DOHH2 (cell line): ENCODE measurements around the gene ABTB2.

ENCODE experiments used
- H3F3A ChIP-seq: fragments of 200-600 bp; sonication (generic), shearing (Covaris generic); 2 replicates; pipeline ENCODE4 v1.6.0; 2016; ENCODE audit warnings: antibody characterized with exemption, mild to moderate bottlenecking; ENCODE audit not compliant: control insufficient read depth, insufficient read depth
- H3K27ac ChIP-seq: fragments of 200-600 bp; sonication (generic); 2 replicates; pipeline ENCODE4 v1.5.1; 2014; ENCODE audit warnings: low read depth, mild to moderate bottlenecking, low read length, moderate library complexity
- H3K27me3 ChIP-seq: fragments of 200-600 bp; sonication (generic); 2 replicates; pipeline ENCODE4 v1.6.1; 2014; ENCODE audit warnings: mild to moderate bottlenecking, low read length, mixed read lengths; ENCODE audit not compliant: control insufficient read depth
- H3K36me3 ChIP-seq: fragments of 200-600 bp; sonication (generic); 2 replicates; pipeline ENCODE4 v1.6.1; 2014; ENCODE audit warnings: mild to moderate bottlenecking, low read length, moderate library complexity, mixed read lengths; ENCODE audit not compliant: control insufficient read depth
- H3K4me1 ChIP-seq: fragments of 200-600 bp; sonication (generic); 2 replicates; pipeline ENCODE4 v1.6.1; 2014; ENCODE audit warnings: mild to moderate bottlenecking, low read length, mixed read lengths; ENCODE audit not compliant: control insufficient read depth
- H3K4me2 ChIP-seq: fragments of 200-600 bp; sonication (generic); 2 replicates; pipeline ENCODE4 v1.6.0; 2014; ENCODE audit warnings: mild to moderate bottlenecking, low read length, moderate library complexity
- H3K4me3 ChIP-seq: fragments of 200-600 bp; sonication (generic); 2 replicates; pipeline ENCODE4 v1.5.1; 2014; ENCODE audit warnings: mild to moderate bottlenecking, low read length, mixed read lengths
- H3K79me2 ChIP-seq: fragments of 200-600 bp; sonication (generic); 2 replicates; pipeline ENCODE4 v1.6.1; 2014; ENCODE audit warnings: mild to moderate bottlenecking, low read length, mixed read lengths; ENCODE audit not compliant: control insufficient read depth
- H3K9me2 ChIP-seq: fragments of 200-600 bp; sonication (generic); replicated peaks from 2 replicates; pipeline ENCODE4 v1.6.1; 2014; ENCODE audit warnings: mild to moderate bottlenecking, low read length, mixed read lengths; ENCODE audit not compliant: control insufficient read depth
- H3K9me3 ChIP-seq: fragments of 200-600 bp; sonication (generic); 2 replicates; pipeline ENCODE4 v1.6.1; 2014; ENCODE audit warnings: antibody characterized with exemption, low read length, mixed read lengths; ENCODE audit not compliant: control insufficient read depth, insufficient read depth
- H4K20me1 ChIP-seq: fragments of 200-600 bp; sonication (generic); 2 replicates; pipeline ENCODE4 v1.6.0; 2014; ENCODE audit warnings: low read depth, mild to moderate bottlenecking, antibody characterized with exemption, low read length, moderate library complexity; ENCODE audit not compliant: control insufficient read depth, insufficient read depth
- EZH2phosphoT487 ChIP-seq: fragments of 200-600 bp; sonication (generic); IDR thresholded peaks from 2 replicates; pipeline ENCODE4 v1.6.1; 2017; ENCODE audit warnings: borderline replicate concordance, mild to moderate bottlenecking, antibody characterized with exemption, low read length, moderate library complexity, mixed read lengths
- TF ChIP-seq, protein P1 (sequence below): fragments of 200-600 bp; sonication (generic); IDR thresholded peaks from one replicate; pipeline ENCODE4 v1.5.1; 2014; ENCODE audit warnings: antibody characterized with exemption, mild to moderate bottlenecking, low read depth, low read length; ENCODE audit not compliant: poor library complexity, severe bottlenecking

The ABTB2 gene

DNA sequence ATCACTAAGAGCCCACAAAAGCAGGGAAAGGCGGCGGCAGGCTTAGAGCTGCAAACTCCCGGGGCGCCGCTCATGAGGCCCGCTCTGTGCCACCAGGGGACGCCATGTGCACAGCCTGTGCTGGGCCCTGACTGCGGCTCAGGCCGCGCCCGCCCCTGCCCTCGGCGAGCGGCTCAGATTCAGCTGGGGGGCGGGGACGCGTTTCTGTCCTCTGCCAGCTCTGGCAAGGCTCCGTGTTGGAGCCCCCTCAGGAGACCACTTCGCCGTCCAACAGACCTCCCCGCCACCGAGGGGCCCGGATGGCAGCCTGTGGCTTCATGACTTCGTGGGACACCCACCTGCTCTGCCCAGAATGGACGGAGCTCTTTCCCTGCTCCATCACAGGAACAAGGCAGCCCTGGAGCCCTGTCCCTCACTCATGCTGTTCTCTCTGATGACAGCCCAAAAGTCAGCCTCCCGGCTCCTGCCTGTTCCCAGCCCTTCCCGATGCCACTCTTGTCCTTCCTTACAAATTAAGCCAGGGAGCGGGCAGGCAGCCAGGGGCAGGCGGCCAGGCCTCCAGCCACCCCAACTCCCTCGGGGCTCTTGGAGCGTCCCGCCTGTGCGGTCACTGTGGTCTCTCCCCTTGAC is 183.3 kb downstream of the ABTB2 start:
- no peaks in the 10 kb centered on the region for H3K9me2 ChIP-seq
- peak overlapping the region; percentile 53 for H3K4me2 ChIP-seq
- no peak overlapping the region for H3K4me3 ChIP-seq
- no peak overlapping the region for H3K27ac ChIP-seq
- TF ChIP-seq EZH2phosphoT487: no peak
- TF ChIP-seq, protein P1, sequence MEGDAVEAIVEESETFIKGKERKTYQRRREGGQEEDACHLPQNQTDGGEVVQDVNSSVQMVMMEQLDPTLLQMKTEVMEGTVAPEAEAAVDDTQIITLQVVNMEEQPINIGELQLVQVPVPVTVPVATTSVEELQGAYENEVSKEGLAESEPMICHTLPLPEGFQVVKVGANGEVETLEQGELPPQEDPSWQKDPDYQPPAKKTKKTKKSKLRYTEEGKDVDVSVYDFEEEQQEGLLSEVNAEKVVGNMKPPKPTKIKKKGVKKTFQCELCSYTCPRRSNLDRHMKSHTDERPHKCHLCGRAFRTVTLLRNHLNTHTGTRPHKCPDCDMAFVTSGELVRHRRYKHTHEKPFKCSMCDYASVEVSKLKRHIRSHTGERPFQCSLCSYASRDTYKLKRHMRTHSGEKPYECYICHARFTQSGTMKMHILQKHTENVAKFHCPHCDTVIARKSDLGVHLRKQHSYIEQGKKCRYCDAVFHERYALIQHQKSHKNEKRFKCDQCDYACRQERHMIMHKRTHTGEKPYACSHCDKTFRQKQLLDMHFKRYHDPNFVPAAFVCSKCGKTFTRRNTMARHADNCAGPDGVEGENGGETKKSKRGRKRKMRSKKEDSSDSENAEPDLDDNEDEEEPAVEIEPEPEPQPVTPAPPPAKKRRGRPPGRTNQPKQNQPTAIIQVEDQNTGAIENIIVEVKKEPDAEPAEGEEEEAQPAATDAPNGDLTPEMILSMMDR: peak; percentile 74
- H3K36me3 ChIP-seq: no peaks in the 10 kb centered on the region
- H3F3A ChIP-seq: no peaks in the 10 kb centered on the region
- H3K4me1 ChIP-seq: peaks cover 12% of the 10 kb centered on the region; the same call in 1 of the 2 replicates
- H3K27me3 ChIP-seq: peaks cover 29% of the 10 kb centered on the region
- H3K9me3 ChIP-seq: no peaks in the 10 kb centered on the region
- no peaks in the 10 kb centered on the region for H3K79me2 ChIP-seq
- H4K20me1 ChIP-seq: no peaks in the 10 kb centered on the region

DNA sequence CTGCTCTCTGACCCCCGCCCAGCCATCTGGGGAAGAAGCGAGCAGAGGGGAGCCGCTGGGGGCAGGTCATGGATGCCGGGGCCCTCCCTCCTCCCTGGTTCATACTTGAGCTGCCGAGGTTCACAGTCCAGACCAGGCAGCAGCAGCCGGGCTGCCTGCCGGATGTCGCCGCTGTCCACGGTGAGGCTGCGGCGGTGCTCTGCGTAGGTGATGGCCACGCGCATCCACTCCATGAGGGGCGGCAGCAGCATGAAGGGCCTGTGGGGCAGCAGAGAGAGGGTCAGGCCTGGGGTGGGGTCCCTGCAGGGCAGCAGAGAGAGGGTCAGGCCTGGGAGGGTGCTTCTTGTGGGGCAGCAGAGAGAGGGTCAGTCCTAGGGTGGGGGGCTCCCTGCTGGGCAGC is 184.8 kb downstream of the ABTB2 start:
- H3K36me3 ChIP-seq: no peaks in the 10 kb centered on the region
- H3K4me3 ChIP-seq: no peak overlapping the region
- no peaks in the 10 kb centered on the region for H3K79me2 ChIP-seq
- no peak overlapping the region for H3K4me2 ChIP-seq
- H3K9me3 ChIP-seq: no peaks in the 10 kb centered on the region
- H3K4me1 ChIP-seq: peaks cover 12% of the 10 kb centered on the region; the same call in 1 of the 2 replicates
- no peak for TF ChIP-seq EZH2phosphoT487
- TF ChIP-seq, protein P1: no peak
- H4K20me1 ChIP-seq: no peaks in the 10 kb centered on the region
- H3K9me2 ChIP-seq: no peaks in the 10 kb centered on the region
- peaks cover 29% of the 10 kb centered on the region for H3K27me3 ChIP-seq
- no peak overlapping the region for H3K27ac ChIP-seq
- H3F3A ChIP-seq: no peaks in the 10 kb centered on the region

DNA sequence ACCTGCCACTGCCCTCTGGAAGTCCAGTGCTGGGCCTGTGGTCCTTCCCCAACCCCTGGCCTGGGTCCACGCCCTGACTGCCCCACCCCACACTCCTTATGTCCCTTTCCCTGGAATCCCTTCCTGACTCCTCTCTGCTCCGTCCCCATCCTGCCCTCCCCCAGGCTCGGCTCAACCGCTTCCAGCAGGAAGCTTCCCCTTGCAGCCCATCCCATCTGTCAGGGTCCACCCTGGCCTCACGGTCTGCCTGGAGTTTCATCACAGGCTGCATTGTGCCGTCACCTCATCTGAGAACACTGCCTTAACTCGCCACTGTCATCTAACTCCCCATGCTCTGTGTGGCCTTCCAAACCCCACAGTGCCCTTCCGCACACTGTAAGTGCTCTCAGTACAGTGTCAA is 188.1 kb downstream of the ABTB2 start:
- Histone ChIP-seq H3K4me1 (peaks cover 6% of the 10 kb centered on the region; the same call in 1 of the 2 replicates), H3K27me3 (peaks cover 3% of the 10 kb centered on the region), H3K4me2 (no peak overlapping the region), H3K9me3 (no peaks in the 10 kb centered on the region), H3K79me2 (no peaks in the 10 kb centered on the region), H3K36me3 (no peaks in the 10 kb centered on the region), H3K27ac (no peak overlapping the region), H3F3A (no peaks in the 10 kb centered on the region), H3K9me2 (no peaks in the 10 kb centered on the region), H4K20me1 (no peaks in the 10 kb centered on the region; the same call in 1 of the 2 replicates), H3K4me3 (no peak overlapping the region)
- no peak for TF ChIP-seq EZH2phosphoT487
- TF ChIP-seq, protein P1: no peak
